BE2C (cell line): Measurements from ENCODE around the gene HLA-F.

Experiments used
- DNase-seq: peaks from one replicate; pipeline ENCODE4 v3.0.0-alpha.2; 2020
- H3K27me3 ChIP-seq: fragments of 250-450 bp; sonication (Bioruptor Pico); 2 replicates; pipeline ENCODE4 v1.5.1; 2020; ENCODE audit warnings: mild to moderate bottlenecking
- H3K36me3 ChIP-seq: fragments of 250-450 bp; sonication (Bioruptor Pico); 2 replicates; pipeline ENCODE4 v1.5.1; 2020; ENCODE audit warnings: mild to moderate bottlenecking
- H3K4me1 ChIP-seq: fragments of 250-450 bp; sonication (Bioruptor Pico); 2 replicates; pipeline ENCODE4 v1.5.1; 2020
- H3K4me3 ChIP-seq: 2 replicates; pipeline ENCODE4 v1.5.1; 2011; ENCODE audit warnings: low read depth, low read length
- H3K9me3 ChIP-seq: fragments of 250-450 bp; sonication (Bioruptor Pico); 2 replicates; pipeline ENCODE4 v1.5.1; 2020
- TF ChIP-seq, protein P1 (sequence below): IDR thresholded peaks from 2 replicates; pipeline ENCODE4 v1.5.1; 2012; ENCODE audit warnings: mild to moderate bottlenecking, low read depth, low read length

Gene HLA-F

DNA sequence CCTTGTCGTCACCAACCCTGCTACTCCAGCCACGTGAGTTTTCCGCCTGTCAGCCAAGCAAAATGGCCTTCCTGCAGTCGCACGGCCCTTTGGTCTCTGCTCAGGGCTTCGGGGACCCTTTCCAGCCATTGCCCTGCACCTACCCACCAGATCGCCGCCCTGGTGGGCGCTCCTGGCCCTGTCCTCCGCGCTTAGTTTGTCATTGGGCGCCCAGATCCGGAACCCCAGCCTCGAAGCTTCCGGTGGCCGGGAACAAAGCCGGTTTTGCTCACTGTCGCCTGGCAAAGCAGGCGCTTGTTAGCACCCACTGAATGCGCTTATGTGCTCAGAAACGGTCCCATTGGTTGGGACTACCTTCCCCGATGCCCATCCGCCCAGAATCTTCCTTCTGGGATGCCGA, 42.8 kb upstream of the HLA-F start:
- Histone ChIP-seq H3K4me1 (no peaks in the 10 kb centered on the region), H3K4me3 (no peak overlapping the region), H3K36me3 (no peaks in the 10 kb centered on the region), H3K27me3 (no peaks in the 10 kb centered on the region), H3K9me3 (no peaks in the 10 kb centered on the region)
- TF ChIP-seq, protein P1, sequence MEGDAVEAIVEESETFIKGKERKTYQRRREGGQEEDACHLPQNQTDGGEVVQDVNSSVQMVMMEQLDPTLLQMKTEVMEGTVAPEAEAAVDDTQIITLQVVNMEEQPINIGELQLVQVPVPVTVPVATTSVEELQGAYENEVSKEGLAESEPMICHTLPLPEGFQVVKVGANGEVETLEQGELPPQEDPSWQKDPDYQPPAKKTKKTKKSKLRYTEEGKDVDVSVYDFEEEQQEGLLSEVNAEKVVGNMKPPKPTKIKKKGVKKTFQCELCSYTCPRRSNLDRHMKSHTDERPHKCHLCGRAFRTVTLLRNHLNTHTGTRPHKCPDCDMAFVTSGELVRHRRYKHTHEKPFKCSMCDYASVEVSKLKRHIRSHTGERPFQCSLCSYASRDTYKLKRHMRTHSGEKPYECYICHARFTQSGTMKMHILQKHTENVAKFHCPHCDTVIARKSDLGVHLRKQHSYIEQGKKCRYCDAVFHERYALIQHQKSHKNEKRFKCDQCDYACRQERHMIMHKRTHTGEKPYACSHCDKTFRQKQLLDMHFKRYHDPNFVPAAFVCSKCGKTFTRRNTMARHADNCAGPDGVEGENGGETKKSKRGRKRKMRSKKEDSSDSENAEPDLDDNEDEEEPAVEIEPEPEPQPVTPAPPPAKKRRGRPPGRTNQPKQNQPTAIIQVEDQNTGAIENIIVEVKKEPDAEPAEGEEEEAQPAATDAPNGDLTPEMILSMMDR = no peak
- no peak for DNase-seq

DNA sequence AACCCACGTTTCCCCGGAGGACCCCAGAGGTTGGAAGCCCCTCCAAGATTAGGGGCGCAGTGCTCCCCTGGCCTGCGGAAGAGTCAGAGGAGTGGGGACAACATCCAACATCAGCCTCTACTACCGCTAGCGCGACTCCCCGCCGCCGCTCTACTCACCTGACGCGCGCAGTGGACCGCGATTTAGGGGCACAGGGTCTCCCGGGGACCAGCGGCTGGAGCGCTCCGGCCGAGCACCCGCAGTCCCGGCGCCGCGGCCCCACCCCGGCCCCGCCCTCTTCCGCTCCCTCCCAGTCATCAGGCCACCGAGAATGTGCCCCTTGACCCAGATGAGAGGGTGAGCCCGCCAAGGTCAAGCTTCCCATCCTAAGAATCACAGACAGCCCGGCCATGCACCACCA, 42.3 kb upstream of the HLA-F start, which contains the start of gene ZFP57:
ZFP57 (minus strand) TSS at position 249 of the 400 bp plus-strand sequence. CDS start 4,149 bp downstream, outside the sequence.
- Histone ChIP-seq H3K4me3 (no peak within 1 kb of the TSS), H3K27me3 (peaks cover 4% of the 10 kb centered on the region; the same call in 1 of the 2 replicates), H3K9me3 (no peaks in the 10 kb centered on the region), H3K4me1 (no peaks in the 10 kb centered on the region), H3K36me3 (no peaks in the 10 kb centered on the region)
- TF ChIP-seq, protein P1 = no peak
- DNase-seq = no peak

- H3K4me3 ChIP-seq = no peak overlapping the region
- TF ChIP-seq, protein P1 = no peak
- no peaks in the 10 kb centered on the region for H3K36me3 ChIP-seq
- H3K27me3 ChIP-seq = peaks cover 4% of the 10 kb centered on the region; the same call in 1 of the 2 replicates
- H3K4me1 ChIP-seq = no peaks in the 10 kb centered on the region
- DNase-seq = no peak
- H3K9me3 ChIP-seq = no peaks in the 10 kb centered on the region
Measured at GRCh38 chr6:29681811-29682210, 41.4 kb upstream of the HLA-F start.

- Histone ChIP-seq H3K4me3 (no peak overlapping the region), H3K27me3 (peaks cover 4% of the 10 kb centered on the region; the same call in 1 of the 2 replicates), H3K36me3 (no peaks in the 10 kb centered on the region), H3K4me1 (no peaks in the 10 kb centered on the region), H3K9me3 (no peaks in the 10 kb centered on the region)
- TF ChIP-seq, protein P1 = no peak
- no peak for DNase-seq
Measured at GRCh38 chr6:29685718-29686326, 37.4 kb upstream of the HLA-F start.

GRCh38 chr6:29694637-29695036, 28.6 kb upstream of the HLA-F start:
- no peaks in the 10 kb centered on the region for H3K36me3 ChIP-seq
- H3K27me3 ChIP-seq = no peaks in the 10 kb centered on the region
- TF ChIP-seq, protein P1 = no peak
- no peaks in the 10 kb centered on the region for H3K4me1 ChIP-seq
- no peak overlapping the region for H3K4me3 ChIP-seq
- no peaks in the 10 kb centered on the region for H3K9me3 ChIP-seq
- no peak for DNase-seq
